GM19438 (cell line): ENCODE results near the gene SLC39A3.

Source experiments
- ATAC-seq: cut with Tn5 transposase; IDR thresholded peaks from one replicate; pipeline ENCODE4 v1.9.1; 2021; ENCODE audit warnings: low read depth; ENCODE audit not compliant: unreplicated experiment

SLC39A3 gene

DNA sequence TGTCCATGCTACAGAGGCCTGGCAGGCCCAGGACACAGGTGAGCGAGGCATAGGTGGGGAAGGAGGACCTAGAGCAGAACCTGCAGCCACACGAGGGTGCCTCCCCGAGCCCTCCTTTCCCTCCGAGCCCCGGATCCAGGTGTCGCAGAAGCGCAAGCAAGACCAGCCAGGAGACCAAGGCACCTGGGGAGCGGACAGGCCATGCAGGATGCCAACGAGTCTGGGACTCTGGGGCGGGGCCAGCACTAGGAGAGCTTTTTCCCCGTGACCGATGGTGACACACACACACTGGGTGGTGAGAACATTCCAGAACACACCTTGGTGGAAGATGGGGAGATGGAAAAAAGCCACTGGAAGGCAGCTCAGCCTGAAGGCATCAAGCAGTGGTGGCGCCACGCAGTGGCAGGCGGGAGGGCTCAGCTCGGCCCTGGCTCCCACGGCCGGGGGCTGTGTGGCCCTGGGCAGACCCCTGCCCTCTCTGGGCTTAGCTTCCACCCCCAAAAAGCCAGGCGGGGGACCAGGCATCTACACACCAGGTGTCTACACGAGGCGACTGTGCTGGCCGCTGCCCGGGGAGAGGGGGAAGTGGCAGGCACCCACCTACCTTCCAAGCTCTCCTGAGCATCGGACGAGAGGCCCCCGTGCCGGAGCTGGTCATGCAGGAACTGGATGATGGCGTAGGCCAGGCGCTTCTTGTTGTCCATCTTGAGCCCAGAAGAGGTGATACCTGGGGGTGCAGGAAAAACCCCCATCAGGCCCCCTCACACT, 28.7 kb upstream of the SLC39A3 start:
- ATAC-seq, result no peak

DNA sequence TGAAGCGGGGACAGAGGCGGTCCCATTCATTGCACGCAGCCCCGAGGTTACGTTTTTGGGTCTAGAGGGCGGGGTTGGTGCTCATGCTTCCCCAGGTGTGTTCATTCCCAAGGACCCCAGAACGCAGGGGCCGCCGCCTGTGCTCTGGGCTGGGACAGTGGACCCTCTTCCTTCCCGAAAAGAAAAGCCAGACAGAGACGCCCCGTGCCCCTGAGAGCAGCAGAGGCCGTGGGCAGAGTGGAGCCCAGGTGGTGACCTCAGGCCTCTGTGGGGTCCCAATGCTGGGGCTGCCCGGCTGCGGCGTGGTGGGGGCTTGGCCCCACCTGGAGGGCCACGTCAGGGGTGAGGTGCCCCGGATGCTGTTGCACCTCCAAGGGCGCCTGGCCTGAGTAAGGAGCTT, 27.9 kb upstream of the SLC39A3 start:
- no peak for ATAC-seq

DNA sequence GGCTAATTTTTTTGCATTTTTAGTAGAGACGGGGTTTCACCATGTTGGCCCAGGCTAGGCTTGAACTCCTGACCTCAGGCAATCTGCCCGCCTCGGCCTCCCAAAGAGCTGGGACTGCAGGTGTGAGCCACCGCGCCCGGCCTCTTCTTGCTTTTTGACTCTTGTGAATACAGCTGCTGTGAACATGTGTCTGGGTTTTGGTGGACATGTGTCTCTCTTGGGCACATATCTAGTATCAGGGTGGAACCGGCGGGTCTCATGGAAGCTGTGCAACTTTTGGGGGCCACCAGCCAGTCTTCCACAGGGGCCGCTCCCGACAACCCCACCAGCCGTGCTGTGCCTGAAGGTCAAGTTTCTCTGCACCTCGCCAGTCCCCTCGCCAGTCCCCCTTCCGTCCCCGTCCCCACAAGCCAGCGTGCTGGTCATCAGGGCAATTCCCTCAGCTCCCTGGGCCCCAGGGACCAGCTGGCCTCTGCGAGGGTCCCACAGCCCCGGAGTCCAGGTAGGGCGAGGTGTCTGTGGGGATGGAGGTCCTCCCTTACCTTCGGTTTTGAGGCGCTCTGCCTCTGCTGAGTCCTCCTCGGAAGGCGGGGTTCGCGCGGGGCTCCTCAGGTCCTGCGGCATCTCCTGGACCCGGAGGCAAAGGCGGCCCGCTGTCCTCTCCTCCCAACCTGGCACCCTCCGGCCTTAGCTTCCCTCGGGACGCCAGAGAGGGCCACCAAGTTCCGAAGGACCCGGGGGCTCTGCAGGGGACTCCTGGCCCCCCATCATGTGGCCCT, 27.0 kb upstream of the SLC39A3 start:
- no peak for ATAC-seq

DNA sequence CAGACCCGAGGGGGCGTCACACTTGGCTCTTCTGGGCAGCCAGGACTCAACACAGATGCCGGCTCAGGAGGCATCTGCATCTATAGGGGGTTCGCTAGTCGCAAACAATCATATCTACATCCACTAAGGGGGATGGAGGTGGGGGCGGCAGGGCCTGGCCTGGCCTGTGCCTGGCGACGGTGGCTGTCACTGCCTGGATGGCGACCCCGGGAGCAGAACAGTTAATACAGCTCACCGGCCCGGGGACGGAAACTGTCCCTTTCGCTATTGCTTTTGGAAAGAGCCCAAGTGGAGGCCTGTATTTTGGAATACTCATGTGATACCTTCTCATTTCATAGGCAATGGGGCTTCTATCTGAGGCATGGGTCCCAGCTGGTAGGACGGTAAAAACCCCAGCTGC, 25.6 kb upstream of the SLC39A3 start:
- no peak for ATAC-seq

DNA sequence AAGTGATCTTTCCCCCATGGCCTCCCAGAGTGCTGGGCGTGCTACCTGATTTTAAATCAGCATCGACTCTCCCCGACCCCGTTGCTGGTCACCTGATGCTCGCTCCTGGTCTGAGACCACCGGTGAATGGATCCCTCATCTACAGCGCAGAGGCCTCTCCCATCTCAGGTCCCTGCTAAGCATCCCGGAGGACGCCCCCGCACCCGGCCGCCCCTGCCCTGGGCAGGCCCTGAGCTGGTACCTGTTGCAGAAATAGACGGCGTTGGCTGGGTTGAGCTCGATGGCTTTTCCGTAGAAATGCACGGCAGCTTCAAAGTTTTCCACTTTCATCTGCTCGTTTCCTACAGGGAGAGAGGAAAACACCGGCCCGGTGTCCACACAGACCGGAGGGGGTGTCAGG, 25.1 kb upstream of the SLC39A3 start:
- ATAC-seq, result no peak

DNA sequence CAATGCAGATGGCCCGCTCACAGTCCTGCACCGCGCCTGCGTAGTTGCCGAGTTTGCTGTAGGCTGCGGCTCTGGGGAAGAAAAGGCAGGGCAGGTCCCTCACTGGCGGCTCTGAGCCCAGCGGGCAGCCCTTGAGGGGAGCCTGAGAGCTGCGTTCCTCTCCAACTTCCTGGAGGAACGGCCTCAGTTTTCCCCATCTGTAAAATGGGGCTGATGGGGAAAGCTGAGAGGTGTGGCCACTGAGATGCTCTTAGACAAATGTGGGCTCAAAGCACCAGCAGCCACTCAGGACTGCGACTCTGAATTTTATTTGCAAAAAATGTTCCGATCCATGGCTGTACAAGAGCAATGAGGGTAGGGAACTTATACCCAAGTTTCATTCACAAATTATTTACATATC, 23.9 kb upstream of the SLC39A3 start:
- no peak for ATAC-seq

DNA sequence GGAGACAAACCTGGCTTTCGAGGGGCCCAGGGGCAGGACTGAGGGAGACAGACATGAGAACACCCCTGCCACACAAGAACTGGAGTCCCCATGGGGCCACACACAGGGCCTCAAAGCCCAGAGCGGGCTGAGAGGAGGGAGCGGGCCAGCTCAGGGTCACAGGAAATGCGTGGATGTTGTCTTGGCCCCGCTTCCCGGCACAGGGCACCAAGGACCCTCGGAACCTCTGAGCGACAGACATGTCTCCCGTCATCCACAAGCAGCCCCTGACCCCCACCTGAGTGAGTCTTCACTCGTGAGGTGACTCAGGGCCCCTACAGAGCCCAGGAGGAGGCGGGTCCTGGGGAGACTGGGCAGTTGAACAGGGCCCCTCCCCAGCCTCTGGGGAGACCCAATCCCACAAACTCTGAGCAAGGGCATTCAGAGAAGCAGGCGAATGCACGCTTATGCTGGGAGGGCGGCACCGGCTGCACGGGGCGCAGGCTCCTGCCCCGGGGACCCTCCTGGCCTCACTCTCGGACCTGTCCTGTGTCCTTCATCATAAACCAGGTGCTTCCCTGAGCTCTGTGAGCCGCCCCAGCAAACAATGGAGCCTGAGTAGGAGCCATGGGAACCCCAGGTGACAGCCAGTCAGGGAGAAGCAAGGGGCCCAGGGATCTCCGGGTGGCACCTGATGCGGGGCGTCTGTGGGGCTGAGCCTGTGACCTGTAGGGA, 23.1 kb upstream of the SLC39A3 start:
- ATAC-seq, result no peak

DNA sequence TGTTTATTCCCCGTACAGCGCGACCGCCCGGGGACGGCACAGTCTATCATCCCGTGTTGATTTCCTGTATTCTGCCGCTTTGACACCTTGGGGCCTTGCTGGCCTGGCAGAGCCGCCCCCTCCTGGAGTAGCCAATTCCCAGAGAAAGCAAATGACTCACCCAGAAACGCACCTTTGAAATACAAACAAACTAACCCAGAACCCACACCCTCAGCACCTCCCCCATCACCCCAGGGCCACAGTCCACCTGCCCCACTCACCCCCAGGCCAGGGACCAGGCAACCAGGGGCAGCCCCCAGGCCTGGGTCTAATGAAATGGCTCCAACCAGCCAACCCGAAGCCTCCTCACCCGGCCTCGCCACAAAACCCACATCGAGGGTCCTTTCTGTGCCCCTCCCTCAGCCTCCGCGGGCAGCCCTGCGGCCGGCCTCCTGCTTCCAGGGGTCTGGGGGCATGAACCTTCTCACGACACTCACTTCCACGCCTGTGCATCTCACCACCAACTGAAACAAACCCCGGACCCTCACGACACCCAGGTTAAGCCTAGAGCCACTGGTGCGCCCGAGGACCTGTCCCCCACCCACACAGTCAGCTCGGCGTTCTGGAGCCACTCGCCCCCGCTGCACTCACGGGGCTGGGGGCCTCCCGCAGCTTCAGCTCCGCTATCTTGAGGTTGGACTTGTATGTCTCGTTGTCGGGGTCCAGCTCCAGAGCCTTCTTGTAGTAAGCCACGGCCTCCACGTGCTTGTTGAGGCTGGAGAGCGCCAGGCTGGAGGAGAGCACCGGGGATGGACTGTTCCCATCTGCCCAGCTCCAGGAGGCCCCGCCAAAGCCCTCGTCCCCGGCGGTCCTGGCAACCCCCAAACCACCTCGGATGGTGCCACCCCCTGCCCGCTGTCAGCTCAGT, 22.3 kb upstream of the SLC39A3 start:
- ATAC-seq, result no peak

DNA sequence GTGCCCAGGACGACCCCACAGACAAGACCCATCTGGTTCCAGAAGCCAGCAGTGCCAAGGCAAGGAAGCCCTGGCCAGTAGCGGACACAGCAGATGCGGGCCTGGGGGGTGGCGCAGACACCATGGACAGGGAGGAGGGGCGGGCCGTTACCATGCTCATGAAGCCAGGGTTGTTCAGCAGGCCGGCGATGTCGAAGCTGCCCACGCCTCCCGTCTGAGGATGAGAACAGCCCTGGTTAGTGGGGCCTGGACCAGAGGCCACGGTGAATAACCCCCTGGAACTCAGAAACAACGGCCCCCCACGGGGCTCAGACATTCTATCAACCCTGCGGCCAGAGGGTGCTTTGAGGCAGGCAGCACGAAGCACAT, 21.5 kb upstream of the SLC39A3 start:
- ATAC-seq, result no peak

DNA sequence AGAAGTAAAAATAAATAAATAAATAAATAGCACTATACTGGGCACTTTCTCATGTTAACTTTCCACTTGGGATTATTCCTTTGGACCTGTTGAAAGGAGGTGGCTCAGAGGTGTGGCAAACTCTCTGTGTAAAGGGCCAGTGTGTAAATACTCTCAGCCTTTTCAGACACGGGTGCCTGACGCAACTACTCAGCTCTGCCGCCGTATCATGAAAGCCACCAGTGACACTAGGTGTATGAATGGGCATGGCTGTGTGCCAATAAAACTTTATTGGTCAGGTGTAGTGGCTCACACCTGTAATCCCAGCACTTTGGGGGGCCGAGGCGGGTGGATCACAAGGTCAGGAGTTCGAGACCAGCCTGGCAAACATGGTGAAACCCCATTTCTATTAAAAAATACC, 20.1 kb upstream of the SLC39A3 start:
- ATAC-seq, result no peak

DNA sequence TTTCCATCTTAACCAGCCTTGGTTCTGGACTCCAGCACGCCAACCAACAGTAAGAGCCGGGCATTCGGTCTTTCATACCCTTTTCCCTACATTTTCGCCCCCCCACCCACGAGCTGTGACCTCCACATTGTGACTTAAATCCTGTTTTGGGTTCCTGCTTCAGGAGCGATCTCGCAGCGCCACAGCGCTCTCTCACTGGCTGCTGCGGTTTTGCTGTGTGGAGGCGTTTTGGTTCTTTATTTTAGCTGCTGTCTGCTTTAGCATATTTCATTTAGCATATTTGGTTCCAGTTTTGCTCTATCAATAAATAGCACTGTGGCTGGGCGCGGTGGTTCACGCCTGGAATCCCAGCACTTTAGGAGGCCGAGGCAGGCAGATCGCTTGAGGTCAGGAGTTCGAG, 19.5 kb upstream of the SLC39A3 start:
- no peak for ATAC-seq

DNA sequence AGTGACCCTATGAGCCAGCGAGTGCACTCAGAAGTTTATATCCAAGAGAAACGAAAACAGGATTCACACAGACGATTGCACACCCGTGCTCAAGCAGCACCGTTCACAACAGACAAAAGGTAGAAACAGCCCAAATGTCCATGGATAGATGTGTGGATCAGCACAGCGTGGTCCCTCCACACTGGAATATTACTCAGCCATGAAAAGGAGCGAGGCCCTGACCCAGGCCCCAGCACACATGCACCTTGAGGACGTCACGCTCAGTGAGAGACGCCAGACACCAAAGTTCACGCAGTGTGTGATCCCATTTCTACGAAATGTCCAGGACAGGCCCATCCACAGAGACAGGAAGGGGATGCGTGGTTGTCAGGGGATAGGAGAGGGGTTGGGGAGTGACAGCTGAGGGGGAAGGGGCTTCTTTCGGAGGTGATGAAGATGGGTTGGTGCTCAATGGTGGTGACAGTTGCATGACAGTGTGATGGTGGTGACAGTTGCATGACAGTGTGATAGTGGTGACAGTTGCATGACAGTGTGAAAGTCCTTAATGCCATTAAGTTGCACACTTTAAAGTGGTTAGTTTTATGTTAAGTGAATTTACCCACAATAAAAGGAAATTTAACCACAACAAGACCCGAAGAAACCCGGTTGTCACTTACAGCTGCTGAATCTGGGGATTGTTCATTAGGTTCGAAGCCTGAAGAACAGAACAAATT, 18.9 kb upstream of the SLC39A3 start:
- no peak for ATAC-seq

DNA sequence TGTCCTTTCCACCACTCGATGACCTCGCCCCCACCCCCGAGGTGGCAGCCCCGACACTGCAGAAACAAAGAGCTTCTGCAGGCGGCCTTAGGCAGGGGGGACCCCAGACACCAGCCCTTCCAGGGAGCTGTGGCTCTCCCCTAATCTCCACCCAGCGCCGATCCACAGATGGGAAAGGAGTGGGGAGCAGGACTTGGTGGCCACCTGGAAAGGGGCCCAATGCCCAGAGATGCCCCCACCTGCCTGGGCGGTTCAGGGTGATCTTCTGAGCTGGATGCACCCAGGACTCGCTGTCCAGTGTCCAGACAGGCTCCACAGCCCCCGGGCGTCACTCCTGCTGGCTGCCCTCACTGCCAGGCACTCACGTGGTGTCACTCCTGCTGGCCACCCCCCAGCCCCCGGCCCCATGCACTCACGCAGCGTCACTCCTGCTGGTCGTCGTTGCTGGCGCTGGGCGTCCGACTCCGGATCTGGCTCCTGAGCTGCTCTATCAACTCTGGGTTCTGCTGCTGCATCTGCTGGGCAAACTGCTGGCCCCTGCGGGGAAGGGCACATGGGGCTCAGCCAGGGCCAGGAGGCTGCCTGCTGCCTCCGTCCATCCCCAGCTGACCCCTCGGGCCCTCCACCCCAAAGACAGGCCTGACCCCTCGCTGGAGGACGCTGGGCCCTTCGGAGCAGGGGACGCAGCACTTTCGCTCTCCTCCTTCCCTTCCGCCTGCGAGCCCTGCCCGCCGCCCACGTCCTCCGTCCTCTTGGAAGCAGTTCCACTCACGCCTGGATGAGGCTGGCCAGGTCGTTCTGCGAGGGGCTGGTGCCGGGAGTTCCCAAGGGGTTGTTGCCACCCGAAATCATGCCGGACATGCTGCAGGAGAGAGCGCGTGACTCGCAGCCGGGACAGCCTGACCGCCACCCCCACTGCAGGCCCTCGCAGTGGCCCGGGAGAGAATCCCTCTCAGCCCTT, 17.4 kb upstream of the SLC39A3 start:
- ATAC-seq, result no peak

DNA sequence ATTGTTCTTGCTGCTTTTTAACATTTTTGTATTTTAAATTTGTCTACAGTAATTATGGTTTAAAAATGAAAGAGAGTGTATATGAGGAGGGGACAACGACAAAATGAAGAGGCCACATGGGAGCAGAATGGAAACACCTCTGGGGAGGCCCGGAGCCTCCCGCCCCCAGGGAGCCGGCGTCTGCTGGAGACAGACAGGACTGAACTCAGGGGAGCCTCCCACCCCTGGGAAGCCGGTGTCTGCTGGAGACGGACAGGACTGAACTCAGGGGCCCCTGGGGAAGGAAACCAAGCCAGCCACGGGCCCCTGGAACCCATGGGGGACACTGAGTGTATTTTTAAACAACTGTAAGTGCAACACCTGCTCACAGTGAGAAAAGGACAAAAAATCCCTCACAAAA, 16.7 kb upstream of the SLC39A3 start:
- no peak for ATAC-seq

DNA sequence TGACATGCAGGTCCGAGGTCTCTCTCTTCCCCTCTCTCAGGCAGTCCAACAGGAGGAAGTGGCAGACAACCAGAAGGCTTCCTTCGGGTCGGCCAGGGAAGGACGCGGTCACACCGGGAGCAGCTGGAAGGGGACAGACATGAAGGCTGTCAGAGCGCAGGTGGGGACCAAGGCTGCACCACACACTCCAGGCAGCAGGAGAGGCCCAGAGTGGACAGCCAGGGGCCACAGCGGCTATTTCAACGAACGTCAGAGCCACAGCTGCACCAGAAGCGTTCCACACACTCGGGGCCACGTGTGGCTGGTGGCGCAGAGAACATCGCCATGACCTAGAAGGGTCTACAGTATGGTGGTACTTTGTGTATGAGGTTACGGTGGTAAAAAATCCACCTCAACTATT, 16.0 kb upstream of the SLC39A3 start:
- no peak for ATAC-seq

DNA sequence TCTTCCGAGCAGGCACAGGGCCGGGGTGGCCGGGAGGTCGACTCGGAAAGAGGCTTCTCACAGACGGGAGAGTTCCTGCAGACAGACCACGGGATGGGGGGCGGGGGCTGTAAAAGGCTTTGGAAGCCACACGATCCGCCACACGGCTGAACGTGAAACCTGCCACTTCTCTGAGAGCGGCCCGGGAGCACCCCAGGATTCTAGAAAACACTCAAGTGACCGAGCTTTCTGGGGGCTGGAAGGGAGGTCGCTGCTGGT, 15.6 kb upstream of the SLC39A3 start:
- ATAC-seq, result no peak

DNA sequence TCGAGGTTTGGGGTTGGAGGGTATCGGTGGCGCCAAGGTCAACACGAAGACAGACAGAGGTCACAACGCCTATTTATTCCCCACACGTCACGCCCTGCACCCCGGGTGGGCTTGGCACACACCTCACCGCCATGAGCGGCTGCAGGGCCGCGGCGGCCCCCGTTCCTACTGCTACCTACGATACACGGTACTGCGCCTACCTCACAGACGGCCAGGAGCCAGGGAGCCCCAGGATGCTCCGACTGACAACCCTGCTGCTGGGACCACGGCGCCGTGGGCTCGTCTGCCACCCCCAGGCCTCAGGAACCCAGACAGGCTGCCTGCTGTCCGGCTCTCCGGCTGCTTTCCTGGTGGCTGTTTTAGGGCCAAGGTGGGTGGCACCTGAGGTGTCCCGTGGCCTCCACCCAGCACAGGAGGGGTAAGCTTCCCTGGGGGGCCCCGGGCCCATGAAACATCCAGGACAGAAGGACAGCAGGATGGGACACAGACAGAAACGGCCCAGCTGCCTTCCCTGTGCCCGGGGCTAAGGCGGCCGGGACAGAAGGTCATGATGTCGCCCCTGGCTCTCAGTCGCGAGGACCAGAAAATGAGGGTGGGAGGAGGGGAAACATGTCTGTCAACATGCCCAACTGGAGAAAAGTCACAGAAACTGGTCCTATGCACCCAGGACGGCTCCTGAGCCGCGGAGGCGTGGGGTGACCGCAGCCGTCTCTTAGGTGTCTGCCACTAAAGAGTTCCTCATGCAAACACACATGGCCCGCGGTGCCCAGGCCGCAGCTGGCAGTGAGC, 15.0 kb upstream of the SLC39A3 start:
- ATAC-seq, result no peak

DNA sequence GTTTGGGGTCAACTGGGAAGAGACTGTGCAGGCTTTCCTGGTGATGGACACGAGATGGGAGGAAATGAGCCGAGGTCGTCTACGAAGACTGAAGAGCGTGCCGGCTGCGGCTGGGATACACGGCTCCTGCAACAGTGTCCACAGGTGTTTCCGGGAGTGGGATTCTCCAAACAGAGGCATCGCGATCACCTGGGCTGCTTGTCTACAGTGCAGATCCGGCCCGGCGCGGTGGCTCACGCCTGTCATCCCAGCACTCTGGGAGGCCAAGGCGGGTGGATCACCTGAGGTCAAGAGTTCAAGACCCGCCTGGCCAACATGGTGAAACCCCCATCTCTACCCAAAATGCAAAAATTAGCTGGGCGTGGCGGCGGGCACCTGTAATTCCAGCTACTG, 11.6 kb upstream of the SLC39A3 start:
- ATAC-seq, result no peak
